ENCODE measurements around the gene SYNJ2. TPM values are rescaled to one million over a fixed set of nuclear protein-coding genes. Genes with fewer than 3 reads are reported as not detected.

Gene SYNJ2
- total RNA-seq, 1 donor from 2014 or later: 18.9 TPM

- peaks cover 4% of the 10 kb centered on the region for H3K9me3 Mint-ChIP-seq (ENCODE audit: low read depth)
- no peak for DNase-seq (ENCODE audit: low spot score, unreplicated experiment)
- no peaks in the 10 kb centered on the region for H3K27me3 Mint-ChIP-seq
- peaks cover 10% of the 10 kb centered on the region for H3K36me3 Mint-ChIP-seq (ENCODE audit: insufficient read depth)
- TF ChIP-seq, protein P1, sequence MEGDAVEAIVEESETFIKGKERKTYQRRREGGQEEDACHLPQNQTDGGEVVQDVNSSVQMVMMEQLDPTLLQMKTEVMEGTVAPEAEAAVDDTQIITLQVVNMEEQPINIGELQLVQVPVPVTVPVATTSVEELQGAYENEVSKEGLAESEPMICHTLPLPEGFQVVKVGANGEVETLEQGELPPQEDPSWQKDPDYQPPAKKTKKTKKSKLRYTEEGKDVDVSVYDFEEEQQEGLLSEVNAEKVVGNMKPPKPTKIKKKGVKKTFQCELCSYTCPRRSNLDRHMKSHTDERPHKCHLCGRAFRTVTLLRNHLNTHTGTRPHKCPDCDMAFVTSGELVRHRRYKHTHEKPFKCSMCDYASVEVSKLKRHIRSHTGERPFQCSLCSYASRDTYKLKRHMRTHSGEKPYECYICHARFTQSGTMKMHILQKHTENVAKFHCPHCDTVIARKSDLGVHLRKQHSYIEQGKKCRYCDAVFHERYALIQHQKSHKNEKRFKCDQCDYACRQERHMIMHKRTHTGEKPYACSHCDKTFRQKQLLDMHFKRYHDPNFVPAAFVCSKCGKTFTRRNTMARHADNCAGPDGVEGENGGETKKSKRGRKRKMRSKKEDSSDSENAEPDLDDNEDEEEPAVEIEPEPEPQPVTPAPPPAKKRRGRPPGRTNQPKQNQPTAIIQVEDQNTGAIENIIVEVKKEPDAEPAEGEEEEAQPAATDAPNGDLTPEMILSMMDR (IDR thresholded peaks at IDR 0.05; ENCODE audit: unreplicated experiment): no peak
- H3K4me1 Mint-ChIP-seq (ENCODE audit: low read depth): peaks cover 36% of the 10 kb centered on the region
- H3K27ac Mint-ChIP-seq: no peak overlapping the region
- H3K4me3 Mint-ChIP-seq (ENCODE audit: low read depth): no peak overlapping the region
Observed at GRCh38 chr6:158036261-158036660, 54.6 kb downstream of the SYNJ2 start.

- Mint-ChIP-seq H3K9me3 (ENCODE audit: low read depth) (peaks cover 4% of the 10 kb centered on the region), H3K36me3 (ENCODE audit: insufficient read depth) (peaks cover 10% of the 10 kb centered on the region), H3K4me1 (ENCODE audit: low read depth) (peaks cover 36% of the 10 kb centered on the region), H3K4me3 (ENCODE audit: low read depth) (no peak overlapping the region), H3K27ac (no peak overlapping the region), H3K27me3 (no peaks in the 10 kb centered on the region)
- DNase-seq (ENCODE audit: low spot score, unreplicated experiment): no peak
- TF ChIP-seq, protein P1 (IDR thresholded peaks at IDR 0.05; ENCODE audit: unreplicated experiment): no peak
Observed at GRCh38 chr6:158037021-158037420, 55.4 kb downstream of the SYNJ2 start.

DNA sequence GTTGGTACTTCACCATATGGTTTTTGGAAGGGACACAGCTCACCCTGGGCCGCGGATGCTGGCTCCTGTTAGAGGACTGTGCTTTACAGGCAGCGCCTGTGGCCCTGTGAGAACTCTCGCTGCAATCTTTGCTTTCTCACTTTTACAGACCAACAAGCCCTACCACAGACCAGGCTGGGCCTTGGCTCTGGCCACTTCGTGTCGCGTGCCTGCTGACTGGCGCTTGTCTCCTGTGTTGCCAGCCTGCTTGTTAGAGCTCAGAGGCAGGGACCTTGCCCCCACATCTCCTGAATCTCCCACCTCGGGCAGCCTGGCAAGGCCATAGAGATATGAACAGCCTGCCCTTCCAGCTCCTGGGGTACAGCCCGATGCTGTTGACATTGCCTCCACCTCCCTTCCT lies 56.1 kb downstream of the SYNJ2 start:
- no peak for DNase-seq (ENCODE audit: low spot score, unreplicated experiment)
- Mint-ChIP-seq H3K4me1 (ENCODE audit: low read depth) (peaks cover 43% of the 10 kb centered on the region), H3K9me3 (ENCODE audit: low read depth) (peaks cover 4% of the 10 kb centered on the region), H3K4me3 (ENCODE audit: low read depth) (no peak overlapping the region), H3K27me3 (no peaks in the 10 kb centered on the region), H3K27ac (no peak overlapping the region), H3K36me3 (ENCODE audit: insufficient read depth) (peaks cover 10% of the 10 kb centered on the region)
- TF ChIP-seq, protein P1 (IDR thresholded peaks at IDR 0.05; ENCODE audit: unreplicated experiment): no peak

- no peak overlapping the region for H3K4me3 Mint-ChIP-seq (ENCODE audit: low read depth)
- H3K27ac Mint-ChIP-seq: peak overlapping the region; percentile 87
- H3K9me3 Mint-ChIP-seq (ENCODE audit: low read depth): peaks cover 4% of the 10 kb centered on the region
- H3K27me3 Mint-ChIP-seq: no peaks in the 10 kb centered on the region
- H3K4me1 Mint-ChIP-seq (ENCODE audit: low read depth): peaks cover 43% of the 10 kb centered on the region
- peaks cover 10% of the 10 kb centered on the region for H3K36me3 Mint-ChIP-seq (ENCODE audit: insufficient read depth)
- no peak for DNase-seq (ENCODE audit: low spot score, unreplicated experiment)
- TF ChIP-seq, protein P1 (IDR thresholded peaks at IDR 0.05; ENCODE audit: unreplicated experiment): no peak
Observed at GRCh38 chr6:158038291-158039177, 56.9 kb downstream of the SYNJ2 start.

GRCh38 chr6:158039178-158039557 lies 57.5 kb downstream of the SYNJ2 start:
- Mint-ChIP-seq H3K27me3 (no peaks in the 10 kb centered on the region), H3K27ac (no peak overlapping the region), H3K4me1 (ENCODE audit: low read depth) (peaks cover 44% of the 10 kb centered on the region), H3K9me3 (ENCODE audit: low read depth) (peaks cover 4% of the 10 kb centered on the region), H3K36me3 (ENCODE audit: insufficient read depth) (peaks cover 13% of the 10 kb centered on the region), H3K4me3 (ENCODE audit: low read depth) (no peak overlapping the region)
- TF ChIP-seq, protein P1 (IDR thresholded peaks at IDR 0.05; ENCODE audit: unreplicated experiment): no peak
- no peak for DNase-seq (ENCODE audit: low spot score, unreplicated experiment)
